Brain microvascular endothelial cell (primary cell): ENCODE data around the gene ZMAT3.

Experiments used
- DNase-seq: peaks from one replicate; pipeline ENCODE4 v3.0.0-alpha.2; 2020
- H3K27ac ChIP-seq: fragments of 250-450 bp; sonication (Bioruptor Pico); 2 replicates; pipeline ENCODE4 v1.5.1; 2020; ENCODE audit warnings: mild to moderate bottlenecking, moderate library complexity
- H3K27me3 ChIP-seq: fragments of 250-450 bp; sonication (Bioruptor Pico); replicated peaks from 2 replicates; pipeline ENCODE4 v1.5.1; 2020; ENCODE audit warnings: mild to moderate bottlenecking
- H3K36me3 ChIP-seq: fragments of 250-450 bp; sonication (Bioruptor Pico); replicated peaks from 2 replicates; pipeline ENCODE4 v1.5.1; 2020; ENCODE audit warnings: mild to moderate bottlenecking
- H3K4me3 ChIP-seq: 2 replicates; pipeline ENCODE4 v1.5.1; 2011; ENCODE audit warnings: low read depth, mild to moderate bottlenecking, control low read depth, low read length, moderate library complexity
- CTCF ChIP-seq: IDR thresholded peaks from 2 replicates; pipeline ENCODE4 v1.5.1; 2011; ENCODE audit warnings: low read depth, mild to moderate bottlenecking, moderate library complexity, low read length, control low read depth, inconsistent platforms; ENCODE audit errors: missing control alignments
- in situ Hi-C: cut with HindIII; loops from 2 replicates; pipeline ENCODE4 v1.10.0; 2017; ENCODE audit warnings: low sequenced_read_pairs, low pct_ligation_motif_present

The ZMAT3 gene

GRCh38 chr3:179073816-179074215, 2.2 kb upstream of the ZMAT3 start:
- in situ Hi-C loops: no loop called here
- Histone ChIP-seq H3K4me3 (no peak overlapping the region), H3K36me3 (no peaks in the 10 kb centered on the region), H3K27me3 (no peaks in the 10 kb centered on the region), H3K27ac (no peak overlapping the region)
- TF ChIP-seq CTCF: no peak
- DNase-seq: no peak

GRCh38 chr3:179072100-179072438, 460 bp upstream of the ZMAT3 start:
- Histone ChIP-seq H3K36me3 (peaks cover 8% of the 10 kb centered on the region), H3K27me3 (no peaks in the 10 kb centered on the region), H3K4me3 (peak overlapping the region; percentile 90), H3K27ac (peak overlapping the region; percentile 83)
- no peak for TF ChIP-seq CTCF
- in situ Hi-C loops: no loop called here
- DNase-seq: no peak

- Histone ChIP-seq H3K27me3 (no peaks in the 10 kb centered on the region), H3K4me3 (peak overlapping the region; percentile 90), H3K36me3 (peaks cover 19% of the 10 kb centered on the region), H3K27ac (peak overlapping the region; percentile 83)
- no peak for DNase-seq
- no peak for TF ChIP-seq CTCF
- in situ Hi-C loops: no loop called here
These were observed 634 bp downstream of the ZMAT3 start for GRCh38 chr3:179071027-179071322.

- H3K36me3 ChIP-seq: peaks cover 22% of the 10 kb centered on the region
- DNase-seq: no peak
- H3K4me3 ChIP-seq: peak overlapping the region; percentile 90
- no peaks in the 10 kb centered on the region for H3K27me3 ChIP-seq
- in situ Hi-C loops: no loop called here
- H3K27ac ChIP-seq: peak overlapping the region; percentile 83
- TF ChIP-seq CTCF: no peak
These were observed 1.7 kb downstream of the ZMAT3 start for GRCh38 chr3:179069762-179070390.

GRCh38 chr3:179068779-179069530, 2.7 kb downstream of the ZMAT3 start:
- no peaks in the 10 kb centered on the region for H3K27me3 ChIP-seq
- H3K27ac ChIP-seq: peak overlapping the region; percentile 83
- peak; percentile 74 for TF ChIP-seq CTCF
- in situ Hi-C loops: no loop called here
- no peak for DNase-seq
- peaks cover 23% of the 10 kb centered on the region for H3K36me3 ChIP-seq
- H3K4me3 ChIP-seq: peak overlapping the region; percentile 90

GRCh38 chr3:179067839-179068238, 3.8 kb downstream of the ZMAT3 start:
- DNase-seq: no peak
- in situ Hi-C loops: no loop called here

More at GRCh38 chr3:179067839-179068238, 3.8 kb downstream of the ZMAT3 start:
- no peak overlapping the region for H3K27ac ChIP-seq
- peaks cover 30% of the 10 kb centered on the region for H3K36me3 ChIP-seq
- H3K4me3 ChIP-seq: no peak overlapping the region
- H3K27me3 ChIP-seq: no peaks in the 10 kb centered on the region
- TF ChIP-seq CTCF: no peak
